ENCODE measurements around the gene PHLPP1.

The PHLPP1 gene

DNA sequence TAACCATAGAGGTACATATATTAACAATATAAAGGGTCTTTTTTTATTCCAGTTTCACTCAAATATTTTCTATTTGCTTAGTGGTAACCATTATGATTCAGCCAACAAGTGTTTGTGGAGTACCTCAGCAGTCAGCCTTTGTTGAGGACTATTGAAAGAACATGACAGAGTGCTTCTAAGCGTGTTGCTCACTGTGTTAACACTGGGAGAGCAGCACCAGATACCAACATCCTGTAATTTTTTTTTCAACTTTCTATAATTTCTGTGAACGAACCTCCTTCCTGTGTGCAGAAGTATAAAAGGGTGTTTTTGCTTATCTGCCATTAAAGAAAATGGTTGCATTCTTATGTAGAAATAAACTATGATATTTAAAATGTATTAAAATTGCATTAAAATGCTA, 239.0 kb downstream of the PHLPP1 start:
- no peak overlapping the region for H2AFZ ChIP-seq (ENCODE audit: low read depth)
- no peaks in the 10 kb centered on the region for H3K36me3 ChIP-seq (ENCODE audit: insufficient read depth)
- H3K4me2 ChIP-seq = no peak overlapping the region
- TF ChIP-seq, protein P1, sequence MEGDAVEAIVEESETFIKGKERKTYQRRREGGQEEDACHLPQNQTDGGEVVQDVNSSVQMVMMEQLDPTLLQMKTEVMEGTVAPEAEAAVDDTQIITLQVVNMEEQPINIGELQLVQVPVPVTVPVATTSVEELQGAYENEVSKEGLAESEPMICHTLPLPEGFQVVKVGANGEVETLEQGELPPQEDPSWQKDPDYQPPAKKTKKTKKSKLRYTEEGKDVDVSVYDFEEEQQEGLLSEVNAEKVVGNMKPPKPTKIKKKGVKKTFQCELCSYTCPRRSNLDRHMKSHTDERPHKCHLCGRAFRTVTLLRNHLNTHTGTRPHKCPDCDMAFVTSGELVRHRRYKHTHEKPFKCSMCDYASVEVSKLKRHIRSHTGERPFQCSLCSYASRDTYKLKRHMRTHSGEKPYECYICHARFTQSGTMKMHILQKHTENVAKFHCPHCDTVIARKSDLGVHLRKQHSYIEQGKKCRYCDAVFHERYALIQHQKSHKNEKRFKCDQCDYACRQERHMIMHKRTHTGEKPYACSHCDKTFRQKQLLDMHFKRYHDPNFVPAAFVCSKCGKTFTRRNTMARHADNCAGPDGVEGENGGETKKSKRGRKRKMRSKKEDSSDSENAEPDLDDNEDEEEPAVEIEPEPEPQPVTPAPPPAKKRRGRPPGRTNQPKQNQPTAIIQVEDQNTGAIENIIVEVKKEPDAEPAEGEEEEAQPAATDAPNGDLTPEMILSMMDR (conservative IDR thresholded peaks at IDR 0.05; ENCODE audit: low read depth, low read length) = no peak
- H3K27ac ChIP-seq = no peak overlapping the region
- H3K79me2 ChIP-seq (ENCODE audit: insufficient read depth, low read depth) = no peaks in the 10 kb centered on the region
- no peak overlapping the region for H3K9ac ChIP-seq
- H3K27me3 ChIP-seq (ENCODE audit: insufficient read depth, low read depth) = no peaks in the 10 kb centered on the region
- no peak overlapping the region for H3K4me3 ChIP-seq (IDR thresholded peaks at IDR 0.05; ENCODE audit: insufficient read depth, low read depth, low read length)
- no peaks in the 10 kb centered on the region for H4K20me1 ChIP-seq (ENCODE audit: insufficient read depth)
- H3K4me1 ChIP-seq (ENCODE audit: low read depth, poor library complexity, severe bottlenecking) = no peaks in the 10 kb centered on the region

DNA sequence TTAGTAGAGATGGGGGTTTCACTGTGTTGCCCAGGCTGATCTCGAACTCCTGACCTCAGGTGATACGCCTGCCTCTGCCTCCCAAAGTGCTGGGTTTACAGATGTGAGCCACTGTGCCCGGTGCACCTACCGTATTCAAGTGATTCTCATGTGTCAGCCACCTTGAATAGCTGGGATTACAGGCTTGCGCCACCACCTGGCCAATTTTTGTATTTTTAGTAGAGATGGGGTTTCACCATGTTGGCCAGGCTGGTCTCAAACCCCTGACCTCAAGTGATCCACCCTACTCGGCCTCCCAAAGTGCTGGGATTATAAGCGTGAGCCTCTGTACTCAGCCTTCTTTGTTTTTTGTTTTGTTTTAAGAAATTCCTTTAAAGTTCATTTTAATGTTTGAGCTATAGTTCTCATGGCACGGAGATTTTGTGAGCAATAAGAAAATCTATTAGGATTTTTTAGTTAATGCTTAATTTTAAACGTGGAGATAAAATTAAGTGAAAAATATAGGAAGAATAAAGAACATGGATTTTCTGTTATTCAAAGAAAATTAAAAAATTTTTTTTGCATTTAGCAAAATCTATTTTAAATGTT, 242.6 kb downstream of the PHLPP1 start:
- TF ChIP-seq, protein P1 (conservative IDR thresholded peaks at IDR 0.05; ENCODE audit: low read depth, low read length) = peak; percentile 82
- no peak overlapping the region for H3K27ac ChIP-seq
- no peak overlapping the region for H3K9ac ChIP-seq
- H4K20me1 ChIP-seq (ENCODE audit: insufficient read depth) = no peaks in the 10 kb centered on the region
- no peaks in the 10 kb centered on the region for H3K36me3 ChIP-seq (ENCODE audit: insufficient read depth)
- no peaks in the 10 kb centered on the region for H3K27me3 ChIP-seq (ENCODE audit: insufficient read depth, low read depth)
- no peaks in the 10 kb centered on the region for H3K4me1 ChIP-seq (ENCODE audit: low read depth, poor library complexity, severe bottlenecking)
- H3K4me2 ChIP-seq = no peak overlapping the region
- no peak overlapping the region for H2AFZ ChIP-seq (ENCODE audit: low read depth)
- H3K4me3 ChIP-seq (IDR thresholded peaks at IDR 0.05; ENCODE audit: insufficient read depth, low read depth, low read length) = no peak overlapping the region
- H3K79me2 ChIP-seq (ENCODE audit: insufficient read depth, low read depth) = no peaks in the 10 kb centered on the region

DNA sequence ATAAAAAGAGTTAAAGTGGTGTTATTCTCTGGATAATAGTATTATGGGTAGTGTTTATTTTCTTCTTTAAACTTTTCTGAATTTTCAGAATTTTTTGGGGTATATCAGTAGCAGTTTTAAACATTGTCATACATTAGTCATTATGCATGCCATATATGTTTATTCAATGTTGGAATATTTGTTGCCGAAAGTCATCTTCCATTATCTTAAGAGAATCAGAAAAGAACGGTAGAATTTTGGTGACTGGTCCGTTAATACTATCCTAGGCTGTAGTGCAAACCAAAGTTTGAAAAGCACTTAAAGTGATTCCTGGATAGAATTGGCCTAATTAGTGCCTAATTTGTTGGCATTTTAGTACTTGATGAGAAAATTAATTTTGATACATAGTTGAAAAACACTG, 244.1 kb downstream of the PHLPP1 start:
- no peaks in the 10 kb centered on the region for H3K4me1 ChIP-seq (ENCODE audit: low read depth, poor library complexity, severe bottlenecking)
- no peaks in the 10 kb centered on the region for H3K36me3 ChIP-seq (ENCODE audit: insufficient read depth)
- H3K79me2 ChIP-seq (ENCODE audit: insufficient read depth, low read depth) = no peaks in the 10 kb centered on the region
- H4K20me1 ChIP-seq (ENCODE audit: insufficient read depth) = no peaks in the 10 kb centered on the region
- H3K9ac ChIP-seq = no peak overlapping the region
- H3K4me2 ChIP-seq = no peak overlapping the region
- H3K27ac ChIP-seq = no peak overlapping the region
- TF ChIP-seq, protein P1 (conservative IDR thresholded peaks at IDR 0.05; ENCODE audit: low read depth, low read length) = no peak
- no peak overlapping the region for H3K4me3 ChIP-seq (IDR thresholded peaks at IDR 0.05; ENCODE audit: insufficient read depth, low read depth, low read length)
- no peaks in the 10 kb centered on the region for H3K27me3 ChIP-seq (ENCODE audit: insufficient read depth, low read depth)
- no peak overlapping the region for H2AFZ ChIP-seq (ENCODE audit: low read depth)

DNA sequence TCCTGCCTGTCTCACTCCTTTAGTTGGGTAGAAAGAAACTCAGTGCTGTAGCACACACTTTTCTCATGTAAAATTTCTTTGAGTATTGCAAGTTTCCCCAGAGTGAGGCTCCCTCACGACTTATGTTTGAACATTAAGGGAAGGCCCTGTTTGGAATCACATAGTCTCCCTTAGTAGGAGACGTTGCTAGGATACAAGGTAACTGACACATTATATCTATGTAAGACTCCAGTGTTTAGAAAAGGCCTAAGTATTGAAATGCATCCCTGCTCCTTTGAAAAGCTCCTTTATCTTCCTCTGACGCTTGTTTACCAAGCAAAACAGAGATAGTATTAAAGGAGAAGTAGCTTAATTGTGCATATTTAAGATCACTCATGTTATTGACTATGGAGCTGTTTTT, 248.2 kb downstream of the PHLPP1 start:
- Histone ChIP-seq H3K27ac (no peak overlapping the region), H3K36me3 (ENCODE audit: insufficient read depth) (no peaks in the 10 kb centered on the region), H2AFZ (ENCODE audit: low read depth) (no peak overlapping the region), H4K20me1 (ENCODE audit: insufficient read depth) (no peaks in the 10 kb centered on the region), H3K9ac (no peak overlapping the region), H3K27me3 (ENCODE audit: insufficient read depth, low read depth) (no peaks in the 10 kb centered on the region), H3K4me2 (no peak overlapping the region), H3K79me2 (ENCODE audit: insufficient read depth, low read depth) (no peaks in the 10 kb centered on the region), H3K4me1 (ENCODE audit: low read depth, poor library complexity, severe bottlenecking) (no peaks in the 10 kb centered on the region), H3K4me3 (IDR thresholded peaks at IDR 0.05; ENCODE audit: insufficient read depth, low read depth, low read length) (no peak overlapping the region)
- TF ChIP-seq, protein P1 (conservative IDR thresholded peaks at IDR 0.05; ENCODE audit: low read depth, low read length) = no peak

All from KMS-11 (cell line).